H1 (cell line): ENCODE data around the gene BTBD9. TPM values are rescaled to one million over a fixed set of nuclear protein-coding genes. Genes with fewer than 3 reads are reported as not detected.

Experiments
- CTCF ChIA-PET: fragments of 300-600 bp; sonication (Branson Sonifier 250); formaldehyde crosslinking; loops from one replicate; lab custom pipeline; 2021; ENCODE audit not compliant: partially characterized antibody; lab: Charles Lee
- POLR2A ChIA-PET: fragments of 300-600 bp; sonication (Branson Sonifier 250); formaldehyde crosslinking; loops from one replicate; lab custom pipeline; 2021; ENCODE audit warnings: inconsistent platforms; ENCODE audit not compliant: partially characterized antibody; lab: Charles Lee
- DNase-seq, 2 experiments: peaks; one replicate each; pipeline versions ENCODE4 v3.0.0 to v3.0.0-alpha.2; 2010 to 2022; ENCODE audit warnings: low spot score in 2 of 2, low read depth in 1 of 2, mixed read lengths in 1 of 2
- FAIRE-seq: peaks from 2 replicates; lab custom pipeline; 2011; peaks lifted over from hg19 to GRCh38; lab: Jason Lieb, UNC
- H2AFZ ChIP-seq: 2 replicates; pipeline ENCODE4 v1.8.1; 2012; ENCODE audit warnings: low read length, inconsistent platforms
- H2AK5ac ChIP-seq: 2 replicates; pipeline ENCODE4 v1.6.1; 2013; ENCODE audit warnings: low read depth, low read length
- H2BK120ac ChIP-seq: replicated peaks from 2 replicates; pipeline ENCODE3; 2013; ENCODE audit warnings: low read depth, low read length, inconsistent platforms
- H2BK12ac ChIP-seq: 2 replicates; pipeline ENCODE4 v1.6.1; 2013; ENCODE audit warnings: low read depth, low read length
- H2BK15ac ChIP-seq: 2 replicates; pipeline ENCODE4 v1.6.1; 2013; ENCODE audit warnings: low read length
- H2BK20ac ChIP-seq: 2 replicates; pipeline ENCODE4 v1.6.1; 2013; ENCODE audit warnings: low read length
- H2BK5ac ChIP-seq: 2 replicates; pipeline ENCODE4 v1.6.1; 2013; ENCODE audit warnings: low read depth, low read length
- H3K14ac ChIP-seq: 2 replicates; pipeline ENCODE4 v1.6.1; 2013; ENCODE audit warnings: inconsistent platforms; ENCODE audit not compliant: insufficient read length
- H3K18ac ChIP-seq: 2 replicates; pipeline ENCODE4 v1.6.1; 2013; ENCODE audit warnings: low read length; ENCODE audit errors: extremely low read depth
- H3K23ac ChIP-seq: 2 replicates; pipeline ENCODE4 v1.6.1; 2013; ENCODE audit warnings: inconsistent platforms; ENCODE audit not compliant: insufficient read length
- H3K23me2 ChIP-seq: 2 replicates; pipeline ENCODE4 v1.6.1; 2013; ENCODE audit warnings: low read depth, low read length
- H3K27ac ChIP-seq: 2 replicates; pipeline ENCODE4 v1.6.1; 2011; ENCODE audit warnings: low read depth, low read length, inconsistent platforms
- H3K27me3 ChIP-seq, 4 experiments: replicated peaks in 1 of 4; 1 replicate in 1 of 4; 2 replicates in 3 of 4; pipeline versions ENCODE4 v1.6.1 to v1.8.1; 2011 to 2013; ENCODE audit warnings: low read length in 3 of 4, mild to moderate bottlenecking in 3 of 4, inconsistent platforms in 2 of 4, mixed read lengths in 2 of 4, moderate library complexity in 1 of 4; ENCODE audit not compliant: control insufficient read depth in 3 of 4, insufficient read depth in 3 of 4; ENCODE audit errors: extremely low read depth in 1 of 4
- H3K36me3 ChIP-seq, 4 experiments: 2 replicates each; pipeline versions ENCODE4 v1.6.1 to v1.8.1; 2011 to 2013; ENCODE audit warnings: mild to moderate bottlenecking in 4 of 4, low read length in 3 of 4, moderate library complexity in 2 of 4, control low read depth in 1 of 4, inconsistent platforms in 1 of 4; ENCODE audit not compliant: insufficient read depth in 4 of 4, control insufficient read depth in 2 of 4
- H3K4ac ChIP-seq: replicated peaks from 2 replicates; pipeline ENCODE3; 2013; ENCODE audit warnings: low read length, low read depth, mixed read lengths, inconsistent platforms; ENCODE audit not compliant: insufficient read length
- H3K4me1 ChIP-seq, 4 experiments: replicated peaks in 1 of 4; 1 replicate in 1 of 4; 2 replicates in 3 of 4; pipeline versions ENCODE4 v1.6.1 to v1.8.1; 2011 to 2013; ENCODE audit warnings: low read length in 3 of 4, inconsistent platforms in 2 of 4, mixed read lengths in 1 of 4; ENCODE audit not compliant: insufficient read depth in 4 of 4, control insufficient read depth in 3 of 4
- H3K4me2 ChIP-seq, 2 experiments: 2 replicates each; pipeline versions ENCODE4 v1.6.1 to v1.8.1; 2011 to 2013; ENCODE audit warnings: low read depth in 2 of 2, low read length in 2 of 2, control low read depth in 1 of 2, inconsistent platforms in 1 of 2, mild to moderate bottlenecking in 1 of 2; ENCODE audit not compliant: insufficient read depth in 1 of 2
- H3K4me3 ChIP-seq, 4 experiments: fragments of 200-600, 300-600 bp in 1 of 4; sonication (generic), shearing (Covaris generic), sonication (Bioruptor Twin) in 1 of 4; 2 replicates each; pipeline versions ENCODE4 v1.5.1 to v1.8.1; 2011 to 2016; ENCODE audit warnings: low read length in 4 of 4, low read depth in 3 of 4, control low read depth in 2 of 4, inconsistent platforms in 2 of 4, mild to moderate bottlenecking in 2 of 4, mixed read lengths in 1 of 4, moderate library complexity in 1 of 4; ENCODE audit not compliant: insufficient read depth in 2 of 4; ENCODE audit errors: extremely low read depth in 1 of 4
- H3K56ac ChIP-seq: replicated peaks from 2 replicates; pipeline ENCODE3; 2013; ENCODE audit warnings: low read depth, mild to moderate bottlenecking, mixed read lengths, low read length, inconsistent platforms; ENCODE audit not compliant: insufficient read length
- H3K79me1 ChIP-seq: 2 replicates; pipeline ENCODE4 v1.6.1; 2013; ENCODE audit warnings: low read depth, low read length, control low read depth
- H3K79me2 ChIP-seq, 2 experiments: 2 replicates each; pipeline versions ENCODE4 v1.6.1 to v1.8.1; 2012 to 2013; ENCODE audit warnings: low read length in 2 of 2, mild to moderate bottlenecking in 2 of 2, inconsistent platforms in 1 of 2; ENCODE audit not compliant: insufficient read depth in 2 of 2, control insufficient read depth in 1 of 2
- H3K9ac ChIP-seq, 4 experiments: replicated peaks in 1 of 4; 1 replicate in 1 of 4; 2 replicates in 3 of 4; pipeline versions ENCODE4 v1.6.1 to v1.8.1; 2011 to 2013; ENCODE audit warnings: low read depth in 3 of 4, low read length in 3 of 4, control low read depth in 2 of 4, mild to moderate bottlenecking in 2 of 4, moderate library complexity in 2 of 4, inconsistent platforms in 1 of 4; ENCODE audit errors: extremely low read depth in 1 of 4
- H3K9me3 ChIP-seq, 2 experiments: 2 replicates each; pipeline versions ENCODE4 v1.6.1 to v1.8.1; 2012 to 2013; ENCODE audit warnings: mild to moderate bottlenecking in 2 of 2, moderate library complexity in 2 of 2, control low read depth in 1 of 2, inconsistent platforms in 1 of 2, low read depth in 1 of 2, low read length in 1 of 2, mixed read lengths in 1 of 2; ENCODE audit not compliant: insufficient read depth in 2 of 2
- H4K20me1 ChIP-seq, 2 experiments: replicated peaks in 1 of 2; 2 replicates each; pipeline versions ENCODE3 to v1.8.1; 2011 to 2013; ENCODE audit warnings: inconsistent platforms in 2 of 2, low read length in 2 of 2, mild to moderate bottlenecking in 1 of 2; ENCODE audit not compliant: insufficient read depth in 2 of 2, control insufficient read depth in 1 of 2
- H4K5ac ChIP-seq: 2 replicates; pipeline ENCODE4 v1.6.1; 2013; ENCODE audit warnings: low read length, low read depth, mixed read lengths, inconsistent platforms; ENCODE audit not compliant: insufficient read length
- H4K8ac ChIP-seq: 2 replicates; pipeline ENCODE4 v1.8.0; 2013; ENCODE audit warnings: mild to moderate bottlenecking, moderate library complexity, low read length, inconsistent platforms; ENCODE audit not compliant: insufficient read depth; ENCODE audit errors: extremely low read depth
- H4K91ac ChIP-seq: replicated peaks from 2 replicates; pipeline ENCODE3; 2013; ENCODE audit warnings: low read length, mixed read lengths, inconsistent platforms; ENCODE audit not compliant: insufficient read length
- BCL11A ChIP-seq, 2 experiments: IDR thresholded peaks; one replicate each; pipeline ENCODE4 v1.6.1; 2011; ENCODE audit warnings: low read depth in 2 of 2, low read length in 2 of 2, mild to moderate bottlenecking in 2 of 2
- CREB1 ChIP-seq: IDR thresholded peaks from 2 replicates; pipeline ENCODE4 v1.6.1; 2012; ENCODE audit warnings: inconsistent platforms
- E2F6 ChIP-seq: IDR thresholded peaks from 2 replicates; pipeline ENCODE4 v1.6.1; 2012; ENCODE audit warnings: inconsistent platforms
- SUZ12 ChIP-seq: fragments of 200-600 bp; sonication (generic); IDR thresholded peaks from 2 replicates; pipeline ENCODE4 v1.6.1; 2012; ENCODE audit warnings: mild to moderate bottlenecking, inconsistent platforms, low read length, moderate library complexity, mixed read lengths
- TAF1 ChIP-seq: IDR thresholded peaks from 2 replicates; pipeline ENCODE4 v1.6.1; 2011; ENCODE audit warnings: mild to moderate bottlenecking, low read depth, low read length
- WGBS, 2 experiments: shearing (Covaris generic) in 1 of 2; methylation state at CpG; one replicate each; pipeline versions ENCODE4 v1.1.6 to v1.1.7; 2013 to 2015; ENCODE audit warnings: low lambda C conversion rate in 2 of 2, mixed read lengths in 2 of 2, inconsistent platforms in 1 of 2, low coverage in 1 of 2, missing lambda C conversion rate in 1 of 2; ENCODE audit not compliant: insufficient replicate concordance in 2 of 2, insufficient coverage in 1 of 2, insufficient read length in 1 of 2; ENCODE audit errors: extremely low coverage in 1 of 2, missing lambda C conversion rate in 1 of 2; 5-methylcytosine and 5-hydroxymethylcytosine counted together
- polyA plus RNA-seq, 7 experiments: library from polyadenylated mRNA; depleted of rRNA in 3 of 7; stranded (reverse) in 5 of 7; unstranded in 2 of 7; fragments of >200 nt in 5 of 7; fragments of 200-250 nt in 2 of 7; gene quantifications; 1 replicate in 5 of 7; 2 replicates in 1 of 7; 4 replicates in 1 of 7; pipeline versions ENCODE4 v1.2.1 to v1.2.3, GENCODE V29; 2011 to 2013; ENCODE audit warnings: missing spikeins in 2 of 7, mixed read lengths in 2 of 7
- total RNA-seq: library from RNA; stranded (reverse); fragmentation: NEBNext Ultra II Directional; extraction: Animal tissue kit (Norgen Biotek cat#: 25700); gene quantifications from 2 replicates; pipeline ENCODE4 v1.2.1, GENCODE V29; 2021

Gene BTBD9
- total and polyA plus RNA-seq, 2 of the 8 experiments (the other 6 are each of a cell fraction or from before 2014, with no cell fraction given) = 0.92 to 4.1 TPM

GRCh38 chr6:38498085-38498484 is 141.6 kb downstream of the BTBD9 start:
- no peak overlapping the region for H3K14ac ChIP-seq
- no peaks in the 10 kb centered on the region for H3K79me2 ChIP-seq
- H4K91ac ChIP-seq = no peak overlapping the region
- no peak overlapping the region for H2BK12ac ChIP-seq
- no peaks in the 10 kb centered on the region for H4K20me1 ChIP-seq
- H3K18ac ChIP-seq = no peak overlapping the region
- H2BK120ac ChIP-seq = no peak overlapping the region
- H3K79me1 ChIP-seq = no peaks in the 10 kb centered on the region
- H3K4ac ChIP-seq = no peak overlapping the region
- FAIRE-seq (no peak), DNase-seq (no peak)
- no peak for TF ChIP-seq TAF1
- TF ChIP-seq BCL11A (IDR thresholded peaks at IDR 0.05; ENCODE audit: low read depth in 2 of 2, low read length in 2 of 2) = no peak
- no peak for TF ChIP-seq CREB1
- no peak for TF ChIP-seq SUZ12
- TF ChIP-seq E2F6 = no peak
- H3K27ac ChIP-seq = no peak overlapping the region
- H3K4me2 ChIP-seq = no peak overlapping the region
- H2BK20ac ChIP-seq = no peak overlapping the region
- H3K36me3 ChIP-seq = no peaks in the 10 kb centered on the region
- 91% methylated on average over 1 of the region's 1 CpG; no CpG with 5 or more reads in 1 of the 2 experiments for WGBS, 2 experiments
- no peak overlapping the region for H4K5ac ChIP-seq
- peaks cover 0 to 4% (median 2%) of the 10 kb centered on the region in 4 experiments; a peak in 2 of 7 replicates for H3K4me1 ChIP-seq
- no peak overlapping the region for H2AK5ac ChIP-seq
- CTCF ChIA-PET = interaction anchor here (1.5 to 3.3 kb wide), 2 partner anchors 13 kb away, joined by 4 to 13 read pairs; no protein-coding TSS in a partner anchor
- no peak overlapping the region for H2AFZ ChIP-seq
- no peak overlapping the region for H3K56ac ChIP-seq
- no peak overlapping the region for H3K23ac ChIP-seq
- no peaks in the 10 kb centered on the region for H3K27me3 ChIP-seq
- no peak overlapping the region for H3K4me3 ChIP-seq
- H2BK5ac ChIP-seq = no peak overlapping the region
- H2BK15ac ChIP-seq = no peak overlapping the region
- H3K23me2 ChIP-seq = no peaks in the 10 kb centered on the region; the same call in 1 of the 2 replicates
- POLR2A ChIA-PET = no interaction called here
- H3K9me3 ChIP-seq = no peaks in the 10 kb centered on the region
- no peak overlapping the region for H3K9ac ChIP-seq
- no peak overlapping the region for H4K8ac ChIP-seq
